Measurements from ENCODE around the gene NOTCH3.

Gene NOTCH3

DNA sequence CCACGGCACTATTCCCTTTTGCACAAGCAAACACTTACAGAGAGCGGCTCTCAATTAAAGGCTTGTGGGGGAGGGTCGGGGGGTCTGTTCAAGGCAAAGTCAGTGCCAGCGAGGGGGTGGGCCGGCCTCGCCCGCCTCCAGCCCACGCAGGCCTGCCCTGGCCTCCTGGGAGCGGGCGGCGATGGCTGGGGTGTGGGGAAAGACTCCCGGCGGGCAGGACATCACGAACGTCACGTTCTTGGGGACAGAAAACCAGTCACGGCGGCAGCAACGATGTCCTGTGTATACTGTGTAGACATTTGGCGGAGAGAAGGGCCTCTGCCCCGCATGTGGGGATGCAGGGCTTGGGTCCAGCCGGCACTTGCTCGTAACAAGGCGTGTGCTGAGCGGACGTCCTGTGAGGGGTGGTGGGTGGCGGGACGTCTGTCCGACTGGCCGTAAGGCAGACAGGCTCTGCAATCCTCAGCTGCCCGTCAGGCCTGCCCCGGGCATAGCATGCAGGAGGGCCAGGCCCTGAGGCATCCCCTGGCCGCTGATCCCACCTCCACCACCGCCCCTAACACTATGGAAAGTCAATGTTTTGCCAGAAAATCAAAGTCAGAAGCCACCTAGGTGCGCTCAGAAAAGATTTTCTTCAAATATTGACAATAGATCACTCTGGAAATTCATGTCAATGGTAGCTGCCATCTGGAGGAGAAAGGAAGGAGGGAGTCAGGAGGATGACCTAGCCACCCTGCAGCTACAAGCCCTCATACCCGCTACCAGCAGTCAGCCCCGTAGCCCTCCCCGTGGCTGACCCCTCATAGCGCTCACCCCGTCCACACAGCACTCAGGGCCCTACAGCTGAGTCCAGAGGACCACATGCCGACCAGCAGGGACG is 37.2 kb upstream of the NOTCH3 start:
- DNase-seq = no peak

DNA sequence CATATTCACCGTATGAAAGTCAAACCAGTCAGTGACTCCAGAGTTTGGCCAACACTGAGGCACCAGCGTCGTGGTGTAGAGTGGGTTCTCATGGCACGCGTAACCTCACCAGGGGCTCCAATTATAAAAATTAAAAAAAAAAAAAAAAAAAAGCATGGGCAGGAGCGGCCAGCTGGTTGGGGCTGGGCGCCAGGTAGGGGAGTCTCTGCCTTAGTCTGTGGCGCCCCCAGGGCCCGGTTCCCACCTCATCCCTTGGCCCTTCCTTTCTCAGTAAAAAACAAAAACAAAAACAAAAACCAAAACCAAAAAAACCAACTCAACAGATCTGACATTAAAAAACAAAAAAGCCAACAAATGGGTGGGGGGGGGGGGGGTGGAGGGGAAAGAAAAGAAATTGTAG is 36.1 kb upstream of the NOTCH3 start:
- DNase-seq = no peak

DNA sequence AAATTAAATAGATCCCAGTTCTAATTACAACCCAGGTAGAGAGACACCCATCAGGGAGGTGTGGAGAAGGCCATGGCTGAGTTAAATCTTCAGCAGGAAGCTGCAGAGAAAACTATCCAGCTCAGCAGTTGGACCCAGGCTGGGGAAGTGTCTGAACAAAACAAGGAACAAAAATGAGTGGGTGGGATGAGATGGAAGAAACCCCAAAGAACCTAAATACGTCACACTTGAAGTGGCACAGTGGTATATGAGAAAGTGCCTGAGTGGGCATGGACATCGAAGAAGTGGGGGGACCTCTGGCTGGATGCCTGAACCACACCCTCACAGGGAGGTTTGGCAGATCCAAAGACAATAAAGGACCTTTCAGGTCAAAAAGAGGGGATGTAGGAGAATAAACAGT is 35.0 kb upstream of the NOTCH3 start:
- no peak for DNase-seq

DNA sequence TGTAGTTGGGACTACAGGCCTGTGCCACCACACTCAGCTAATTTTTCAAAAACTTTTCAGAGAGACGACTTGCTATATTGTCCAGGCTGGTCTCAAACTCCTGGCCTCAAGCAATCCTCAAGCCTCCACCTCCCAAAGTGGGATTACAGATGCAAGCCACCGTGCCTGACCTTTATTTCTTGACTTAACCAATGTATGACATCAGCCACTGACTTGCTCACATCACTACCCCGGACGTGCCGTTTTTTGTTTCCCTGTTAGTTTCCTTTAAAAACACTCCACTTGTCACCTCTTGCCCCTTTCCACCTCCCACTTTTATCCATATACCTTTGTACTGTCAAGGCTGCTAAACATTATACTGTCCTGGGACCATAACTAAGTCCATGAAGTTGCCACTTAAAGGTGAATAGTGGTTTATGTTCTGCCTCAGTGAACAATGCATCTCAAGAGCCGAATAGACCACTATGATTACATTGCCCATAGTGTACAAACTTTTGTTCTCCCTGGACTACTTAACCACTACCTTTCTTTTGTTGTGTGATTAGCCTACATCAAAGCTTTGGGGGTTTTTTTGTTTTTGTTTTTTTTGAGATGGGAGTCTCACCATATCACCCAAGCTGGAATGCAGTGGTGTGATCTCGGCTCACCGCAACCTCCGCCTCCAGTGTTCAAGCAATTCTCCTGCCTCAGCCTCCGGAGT is 33.8 kb upstream of the NOTCH3 start:
- no peak for DNase-seq

DNA sequence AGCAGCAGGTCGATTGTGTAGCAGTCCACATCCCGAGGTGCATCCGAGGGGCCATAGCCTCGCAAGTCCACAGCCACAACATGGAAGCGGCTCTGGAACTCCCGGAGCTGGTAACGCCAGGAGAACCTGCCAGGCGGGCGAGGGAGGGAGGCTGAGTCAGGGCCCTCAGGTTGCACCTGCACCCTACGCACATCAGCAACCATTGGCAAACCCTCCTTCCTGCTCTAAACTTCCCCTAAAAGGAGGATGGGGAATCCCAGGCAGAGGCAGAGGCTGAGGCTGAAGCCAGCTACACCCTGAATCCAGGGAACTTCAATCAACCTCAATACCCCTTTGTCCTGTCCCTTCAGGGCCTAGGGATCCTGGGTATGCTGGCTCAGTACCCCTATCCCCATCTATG is 30.5 kb upstream of the NOTCH3 start:
- DNase-seq = no peak

DNA sequence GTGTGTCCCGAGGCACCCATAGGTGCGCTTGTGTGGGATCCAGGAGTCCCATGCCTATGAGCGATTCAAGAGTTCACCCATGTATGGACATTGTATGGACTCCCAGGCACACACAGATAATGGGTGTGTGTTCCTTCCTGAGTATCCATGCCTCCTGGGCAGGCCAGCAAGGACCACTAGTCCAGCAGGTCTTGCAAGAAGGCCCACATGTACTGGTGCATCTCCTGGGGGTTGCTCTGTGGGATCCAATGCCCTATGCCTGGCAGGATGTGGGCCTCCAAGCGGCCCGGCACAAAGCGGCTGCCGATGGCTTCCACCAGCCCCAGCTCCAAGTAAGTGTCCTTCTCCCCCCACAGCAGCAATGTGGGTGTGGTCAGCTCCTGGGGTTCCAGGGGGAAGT is 26.5 kb upstream of the NOTCH3 start:
- no peak for DNase-seq

DNA sequence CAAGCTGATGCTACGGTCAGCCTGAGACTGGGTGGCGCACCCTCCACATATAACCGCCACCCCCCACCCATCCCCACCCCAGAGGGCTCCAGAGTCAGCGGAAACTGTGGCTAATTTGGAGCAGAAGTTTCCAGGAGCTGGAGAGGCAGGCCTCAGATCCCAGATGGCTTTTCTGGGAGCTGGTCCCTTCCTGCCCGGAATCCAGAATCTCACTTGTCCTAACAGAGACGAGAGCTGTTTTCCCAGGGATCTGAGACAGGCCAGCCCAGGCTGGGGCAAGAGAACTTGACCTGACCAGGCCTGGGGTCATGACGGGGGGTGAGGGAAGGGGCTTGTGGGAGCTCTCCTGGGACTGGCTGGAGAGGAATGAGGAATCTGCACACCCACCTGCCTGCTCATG is 25.0 kb upstream of the NOTCH3 start:
- DNase-seq = no peak

DNA sequence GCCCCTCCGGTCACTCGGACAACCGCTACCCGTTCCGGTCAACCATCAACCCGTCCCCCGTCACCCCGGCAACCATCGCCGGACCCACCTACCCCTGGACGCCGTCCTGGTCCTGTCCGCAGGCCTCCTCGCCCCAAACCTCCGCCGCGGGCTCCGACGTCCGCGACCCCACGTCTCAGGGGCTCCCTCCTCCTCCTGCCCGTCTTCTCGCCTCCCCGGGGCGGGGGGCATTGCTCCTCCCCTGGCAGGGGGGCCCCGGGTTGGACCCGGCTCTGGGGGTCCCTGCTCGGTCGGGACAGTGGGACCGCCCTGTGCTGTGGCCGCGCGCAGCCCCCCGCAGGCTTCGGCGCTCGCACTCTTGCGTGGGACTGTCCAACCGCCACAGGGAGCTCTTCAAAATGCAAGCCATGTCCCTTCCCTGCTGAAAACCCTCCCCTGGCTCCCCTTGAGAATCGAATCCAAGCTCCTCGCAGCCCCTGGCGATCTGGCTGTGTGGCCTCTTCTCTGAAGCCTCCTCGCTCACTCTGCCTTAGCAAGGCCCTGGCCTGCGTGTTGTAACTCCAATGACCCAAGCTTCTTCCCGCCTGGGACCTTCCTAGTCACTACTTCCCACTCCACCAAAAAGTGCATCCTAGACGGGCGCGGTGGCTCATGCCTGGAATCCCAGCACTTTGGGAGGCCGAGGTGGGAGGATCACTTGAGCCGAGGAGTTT is 23.0 kb upstream of the NOTCH3 start:
- peak in 21 of 58 donors; percentile 18 to 62 (median 50) for DNase-seq

DNA sequence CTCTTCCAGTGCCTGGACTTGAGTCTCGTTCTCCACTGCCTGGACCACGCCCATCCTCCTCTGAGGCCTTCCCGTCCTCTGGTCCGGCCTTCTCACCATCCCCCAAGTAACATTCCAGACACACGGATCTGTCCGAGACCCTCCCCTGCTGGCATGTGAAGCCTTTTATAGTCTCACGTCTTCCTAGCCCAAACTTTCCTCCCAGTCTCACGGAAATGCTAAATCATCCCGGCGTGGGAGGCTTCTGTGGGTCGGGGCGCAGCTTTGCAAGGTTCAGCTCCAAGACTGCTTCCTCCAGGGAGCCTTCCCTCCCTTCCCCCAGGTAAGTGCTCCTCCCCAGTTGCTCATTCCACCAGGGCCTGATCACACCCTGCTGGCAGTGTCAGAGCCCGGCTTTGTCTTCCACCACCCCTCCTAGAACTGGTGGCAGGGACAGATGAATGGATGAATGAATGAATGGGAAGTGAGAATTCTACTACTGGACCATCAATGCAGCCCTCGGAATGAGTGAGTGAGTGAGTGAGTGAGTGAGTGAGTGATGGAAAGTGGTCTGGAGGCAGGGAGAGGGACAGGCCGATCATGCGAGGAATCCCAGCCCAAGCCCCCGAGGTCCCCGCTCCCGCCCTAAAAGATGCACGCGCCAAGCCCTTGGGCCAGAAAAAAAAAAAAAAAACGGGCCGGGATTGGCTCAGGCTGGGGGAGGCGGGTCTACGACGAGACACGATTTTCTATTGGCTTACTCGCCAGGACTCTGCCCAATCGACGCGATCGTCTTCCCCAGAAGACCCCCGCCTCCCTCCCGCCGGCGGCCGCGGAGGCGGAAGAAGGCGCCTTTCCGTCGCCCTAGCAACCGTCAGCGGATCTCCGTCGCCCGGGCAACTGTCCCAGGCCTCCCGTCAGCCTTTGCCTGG is 22.2 kb upstream of the NOTCH3 start:
- peak; percentile 37 to 95 (median 88) for DNase-seq

DNA sequence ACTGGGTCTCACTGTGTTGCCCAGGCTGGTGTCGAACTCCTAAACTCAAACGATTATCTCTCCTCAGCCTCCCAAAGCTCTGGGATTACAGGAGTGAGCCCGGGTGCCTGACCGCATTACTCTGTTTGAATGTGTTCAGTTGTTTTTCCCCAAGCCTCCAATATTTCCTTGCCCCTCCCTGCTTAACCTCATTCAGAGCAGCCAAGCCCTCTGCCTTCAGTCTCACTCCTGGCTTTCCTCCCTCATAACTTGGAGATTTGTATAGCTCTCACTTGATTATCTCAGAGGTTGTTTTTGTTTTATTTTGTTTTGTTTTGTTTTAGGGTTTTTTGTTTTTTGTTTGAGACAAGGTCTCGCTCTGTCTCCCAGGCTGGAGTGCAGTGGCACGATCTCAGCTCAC is 20.0 kb upstream of the NOTCH3 start:
- DNase-seq = no peak

DNA sequence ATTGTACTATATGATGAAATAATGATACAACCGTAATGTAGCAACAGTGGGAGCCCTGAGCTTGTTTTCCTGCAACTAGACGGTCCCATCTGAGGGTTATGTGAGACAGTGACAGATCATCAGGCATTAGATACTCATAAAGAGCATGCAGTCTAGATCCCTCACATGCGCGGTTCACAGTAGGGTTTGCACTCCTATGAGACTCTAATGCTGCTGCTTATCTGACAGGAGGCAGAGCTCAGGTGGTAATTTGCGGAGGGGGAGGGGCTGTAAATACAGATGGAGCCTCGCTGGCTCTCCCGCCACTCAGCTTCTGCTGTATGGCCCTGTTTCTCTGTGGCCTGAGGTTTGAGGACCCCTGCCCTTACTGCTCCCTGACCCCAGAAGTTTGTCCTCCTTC is 17.7 kb upstream of the NOTCH3 start:
- DNase-seq = no peak

DNA sequence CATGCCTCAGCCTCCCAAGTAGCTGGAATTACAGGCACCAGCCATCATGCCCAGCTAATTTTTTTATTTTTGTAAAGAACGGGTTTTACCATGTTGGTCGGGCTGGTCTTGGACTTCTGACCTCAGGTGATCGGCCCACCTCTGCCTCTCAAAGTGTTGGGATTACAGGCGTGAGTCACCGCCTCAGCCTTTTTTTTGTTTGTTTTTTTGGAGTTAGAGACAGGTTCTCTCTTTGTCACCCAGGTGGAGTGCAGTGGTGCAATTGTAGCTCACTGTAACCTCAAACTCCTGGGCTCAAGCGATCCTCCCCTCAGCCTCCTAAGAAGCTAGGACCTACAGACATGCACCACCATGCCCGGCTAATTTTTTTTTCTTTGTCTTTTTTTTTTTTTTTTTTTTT is 15.6 kb upstream of the NOTCH3 start:
- DNase-seq = no peak

DNA sequence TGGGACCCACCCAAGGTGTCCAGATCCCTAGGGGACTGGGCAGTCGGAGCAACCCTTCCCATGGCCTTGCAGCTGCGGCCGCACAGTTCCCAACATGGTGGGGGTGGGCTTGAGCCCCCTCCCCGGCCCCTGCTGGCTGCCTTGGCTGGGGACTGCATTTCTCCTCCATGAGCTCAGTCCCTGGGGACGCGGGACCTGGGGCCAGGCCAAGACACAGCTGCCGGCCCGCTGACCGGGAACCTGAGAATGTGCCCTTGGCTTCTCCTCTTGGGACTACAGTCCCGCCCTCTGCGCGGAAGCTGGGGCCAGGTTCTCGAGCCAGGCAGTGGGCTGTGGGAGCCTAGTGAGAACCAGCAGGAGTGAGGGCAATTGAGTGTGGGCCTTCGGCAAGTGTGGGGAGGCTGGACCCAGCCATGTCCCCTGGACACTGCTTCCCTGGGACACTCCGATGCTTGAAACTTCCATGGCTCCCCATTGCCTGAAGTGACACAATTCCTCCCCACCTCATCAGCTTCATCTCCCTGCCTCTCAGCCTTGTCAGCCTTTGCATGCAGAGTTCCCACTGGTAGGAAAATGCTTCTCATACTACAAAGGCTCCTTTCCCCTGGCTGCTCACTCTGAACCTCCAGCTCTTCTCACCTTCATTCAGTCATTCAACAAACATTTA is 13.1 kb upstream of the NOTCH3 start:
- DNase-seq = no peak

DNA sequence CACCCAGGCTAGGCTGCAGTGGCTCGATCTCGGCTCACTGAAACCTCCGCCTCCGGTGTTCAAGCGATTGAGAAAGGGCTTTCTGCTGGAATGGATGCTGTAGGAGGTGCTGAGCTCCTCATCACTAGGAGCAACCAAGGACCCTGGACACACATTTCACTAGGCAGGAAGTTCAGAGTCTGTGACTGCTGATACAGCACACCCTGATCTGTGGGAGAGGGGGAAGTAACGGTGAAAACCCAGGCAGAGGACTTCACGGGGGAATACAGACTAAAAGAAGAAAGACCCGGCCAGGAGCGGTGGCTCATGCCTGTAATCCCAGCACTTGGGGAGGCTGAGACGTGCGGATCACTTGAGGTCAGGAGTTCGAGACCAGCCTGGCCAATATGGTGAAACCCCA is 11.9 kb upstream of the NOTCH3 start:
- DNase-seq = no peak

DNA sequence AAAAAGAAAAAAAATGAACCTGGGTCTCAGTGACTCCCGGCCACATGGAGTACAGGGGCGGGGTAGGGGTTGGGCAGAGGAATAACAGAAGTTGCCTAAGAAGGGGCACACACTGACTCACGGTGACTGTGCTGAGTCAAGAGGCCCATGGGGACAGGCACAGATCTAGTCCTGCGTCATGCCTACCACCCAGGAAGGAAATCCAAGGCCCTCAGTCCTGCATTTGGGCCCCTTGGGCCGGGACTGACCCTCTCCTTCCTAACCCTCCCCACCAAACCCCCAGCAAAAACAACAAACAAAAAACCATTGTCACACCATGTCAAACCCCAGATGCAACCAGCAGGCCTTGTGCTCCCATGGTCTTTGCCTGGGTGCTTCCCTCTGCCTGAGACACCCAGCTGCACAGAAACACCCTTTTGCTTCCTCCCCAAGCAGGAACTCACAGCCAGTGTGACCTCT is 9.6 kb upstream of the NOTCH3 start:
- DNase-seq = no peak

DNA sequence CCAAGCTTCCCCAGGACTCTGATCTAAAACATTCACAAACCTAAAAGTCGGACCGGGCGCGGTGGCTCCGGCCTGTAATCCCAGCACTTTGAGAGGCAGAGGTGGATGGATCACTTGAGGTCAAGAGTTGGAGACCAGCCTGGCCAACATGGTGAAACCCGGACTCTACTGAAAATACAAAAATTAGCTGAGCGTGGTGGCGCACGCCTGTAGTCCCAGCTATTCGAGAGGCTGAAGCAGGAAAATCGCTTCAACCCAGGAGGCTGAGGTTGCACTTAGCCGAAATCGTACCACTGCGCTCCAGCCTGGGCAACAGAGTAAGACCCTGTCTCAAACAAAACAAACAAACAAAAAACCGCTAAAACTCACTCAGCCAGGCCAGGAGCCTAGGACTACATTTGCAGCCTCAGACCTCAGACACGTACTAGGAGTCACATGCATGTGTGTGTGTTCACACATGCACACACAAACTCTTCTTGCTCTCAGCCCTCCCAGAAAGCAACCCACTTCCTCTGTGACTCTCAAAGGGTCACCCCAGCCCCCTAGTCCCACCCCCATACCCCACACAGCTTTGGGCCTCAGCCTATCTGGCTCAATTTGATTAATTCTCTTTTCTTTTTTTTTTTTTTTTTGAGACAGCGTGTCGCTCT is 704 bp upstream of the NOTCH3 start:
- DNase-seq = no peak

DNA sequence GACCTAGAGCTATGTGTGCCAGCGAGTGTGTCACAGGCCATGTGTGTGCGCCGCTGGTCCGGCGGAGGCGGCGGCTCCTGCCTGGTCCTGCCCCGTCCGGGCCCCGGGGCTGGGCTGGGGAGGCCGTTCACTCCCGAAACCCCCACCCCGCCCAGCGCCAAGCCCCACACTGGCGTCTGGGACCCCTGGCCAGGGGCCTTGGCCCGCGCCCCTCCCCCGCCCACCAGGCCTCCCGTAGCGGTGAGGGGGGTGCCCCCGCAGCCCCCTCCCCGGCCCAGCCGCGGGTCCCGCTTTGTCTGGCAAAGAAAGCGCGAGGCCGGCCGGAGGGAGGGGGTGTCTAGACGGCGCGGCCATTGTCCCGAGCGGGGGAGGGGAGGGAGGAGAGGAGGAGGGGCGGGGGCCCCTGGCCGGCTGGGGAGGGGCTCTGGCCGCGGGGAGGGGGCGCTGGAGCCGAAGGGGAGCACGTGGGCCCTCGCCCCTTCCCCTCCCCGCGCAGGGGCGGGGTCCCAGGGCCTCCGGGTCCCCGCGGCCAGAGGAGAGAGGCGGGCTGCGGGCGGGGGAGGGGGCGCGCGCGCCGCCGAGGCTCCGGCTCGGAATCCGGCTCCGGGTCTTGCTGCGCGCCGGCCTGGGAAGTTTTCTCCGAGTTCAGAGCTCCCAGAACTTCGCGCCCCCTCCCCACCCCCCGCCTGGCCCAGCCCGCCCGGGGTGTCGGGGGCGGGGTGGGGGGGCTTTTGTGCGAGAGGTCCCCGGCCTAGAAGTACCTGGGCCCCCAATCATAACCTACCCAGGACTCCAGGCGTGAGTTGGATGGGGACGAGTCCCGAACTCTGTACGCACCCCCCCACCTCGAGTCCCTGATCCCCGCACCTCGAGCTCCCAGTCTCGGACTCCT is 888 bp downstream of the NOTCH3 start:
- peak in 1 of 58 donors; percentile 10 for DNase-seq

DNA sequence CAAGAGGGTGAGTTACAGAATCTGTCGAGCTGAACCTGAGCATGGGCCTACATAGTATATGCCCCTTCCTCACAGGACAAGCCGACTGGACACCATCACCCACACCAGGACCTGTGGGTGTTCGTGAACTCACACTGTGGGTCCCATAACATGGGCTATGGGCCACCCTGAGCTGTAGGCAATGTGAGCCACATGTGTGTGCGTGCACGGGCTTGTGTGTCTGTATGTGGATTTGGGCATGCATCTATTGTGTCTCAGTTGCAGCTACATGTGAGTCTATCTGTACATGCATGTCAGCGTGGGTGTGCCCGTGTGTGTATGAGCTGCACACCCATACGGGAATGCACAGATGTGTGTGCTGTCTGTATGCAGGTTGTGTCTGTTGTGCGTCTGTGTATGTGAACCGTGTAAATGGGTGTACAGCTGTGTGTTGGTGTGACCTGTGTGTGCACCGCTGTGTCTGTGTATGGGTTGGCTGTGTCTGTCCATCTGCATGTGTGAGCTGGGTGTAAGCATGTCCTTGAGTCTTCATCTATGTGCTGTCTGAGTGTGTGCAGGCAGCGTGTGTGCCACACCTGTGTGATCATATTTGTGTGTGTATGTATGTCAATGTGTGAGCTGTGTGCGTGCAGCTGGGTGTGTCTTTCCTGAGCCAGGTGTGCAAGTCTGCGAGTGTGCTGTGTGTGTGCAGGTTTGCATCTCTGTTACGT is 1.7 kb downstream of the NOTCH3 start:
- DNase-seq = no peak

Measured in anterior cingulate cortex (tissue), 58 donors.